ENCODE results near the gene KIAA1217. TPM values are rescaled to one million over a fixed set of nuclear protein-coding genes. Genes with fewer than 3 reads are reported as not detected.

Gene KIAA1217
- total RNA-seq, 1 experiment from 2014 or later: not detected

DNA sequence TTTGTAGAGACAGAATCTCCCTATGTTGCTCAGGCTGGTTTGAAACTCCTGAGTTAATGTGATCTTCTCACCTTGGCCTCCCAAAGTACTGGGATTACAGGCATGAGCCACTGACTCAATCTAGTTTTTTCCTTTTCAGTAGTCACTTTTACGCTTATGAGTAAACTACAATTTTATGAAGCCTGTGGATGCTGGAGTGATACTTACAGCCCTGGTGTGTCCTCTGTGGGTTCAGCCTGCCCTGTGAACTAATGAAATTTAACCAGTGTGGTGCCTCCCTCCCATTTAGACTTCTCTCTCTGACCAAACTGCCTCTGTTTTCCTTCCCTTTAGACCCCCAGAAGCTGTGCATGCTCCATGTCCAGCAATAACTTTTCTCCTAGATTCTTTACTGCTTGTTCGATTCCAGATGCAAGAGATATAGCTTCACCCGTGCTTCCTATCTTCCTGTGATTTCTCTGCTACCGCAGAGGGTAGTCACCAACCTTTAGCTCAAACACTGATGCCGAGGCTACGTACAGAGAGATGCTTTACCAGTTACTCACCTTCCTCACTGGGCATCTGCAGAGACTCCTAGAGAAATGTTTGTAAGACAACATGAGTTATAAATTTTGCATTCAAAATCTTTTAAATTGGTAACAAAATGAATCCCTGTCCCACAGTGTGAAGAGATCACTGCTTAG lies 90.8 kb downstream of the KIAA1217 start:
- no peaks in the 10 kb centered on the region for H3K9me2 ChIP-seq (replicated peaks; ENCODE audit: insufficient read depth, low read length)

GRCh38 chr10:24303522-24304310 lies 94.8 kb downstream of the KIAA1217 start:
- no peaks in the 10 kb centered on the region for H4K20me1 ChIP-seq (ENCODE audit: insufficient read depth, low read depth, low read length)
- H3K79me2 ChIP-seq (ENCODE audit: low read length): no peaks in the 10 kb centered on the region
- no peaks in the 10 kb centered on the region for H3K27me3 ChIP-seq (ENCODE audit: low read length)
- H3K36me3 ChIP-seq (ENCODE audit: insufficient read depth, low read length): no peaks in the 10 kb centered on the region
- H3K9ac ChIP-seq (ENCODE audit: low read length): no peak overlapping the region
- H3K27ac ChIP-seq (ENCODE audit: low read length): no peak overlapping the region
- peaks cover 19% of the 10 kb centered on the region for H3K9me3 ChIP-seq (ENCODE audit: low read length)
- no peak for DNase-seq
- H2AFZ ChIP-seq (ENCODE audit: low read length): no peak overlapping the region
- H3K4me2 ChIP-seq (ENCODE audit: low read depth, low read length, poor library complexity, severe bottlenecking): no peak overlapping the region
- no peak overlapping the region for H3K4me3 ChIP-seq (ENCODE audit: low read length)
- no peaks in the 10 kb centered on the region for H3K4me1 ChIP-seq (ENCODE audit: low read length)
- no peaks in the 10 kb centered on the region for H3K9me2 ChIP-seq (replicated peaks; ENCODE audit: insufficient read depth, low read length)

More for the DNA sequence above, 90.8 kb downstream of the KIAA1217 start:
- Histone ChIP-seq H3K27ac (ENCODE audit: low read length) (no peak overlapping the region), H3K9ac (ENCODE audit: low read length) (no peak overlapping the region), H3K79me2 (ENCODE audit: low read length) (no peaks in the 10 kb centered on the region), H3K4me1 (ENCODE audit: low read length) (no peaks in the 10 kb centered on the region), H4K20me1 (ENCODE audit: insufficient read depth, low read depth, low read length) (no peaks in the 10 kb centered on the region), H3K27me3 (ENCODE audit: low read length) (no peaks in the 10 kb centered on the region), H2AFZ (ENCODE audit: low read length) (no peak overlapping the region), H3K4me2 (ENCODE audit: low read depth, low read length, poor library complexity, severe bottlenecking) (no peak overlapping the region), H3K4me3 (ENCODE audit: low read length) (no peak overlapping the region), H3K36me3 (ENCODE audit: insufficient read depth, low read length) (no peaks in the 10 kb centered on the region), H3K9me3 (ENCODE audit: low read length) (peaks cover 19% of the 10 kb centered on the region)
- DNase-seq: no peak

- Histone ChIP-seq H3K79me2 (ENCODE audit: low read length) (no peaks in the 10 kb centered on the region), H4K20me1 (ENCODE audit: insufficient read depth, low read depth, low read length) (no peaks in the 10 kb centered on the region), H3K9me3 (ENCODE audit: low read length) (peaks cover 19% of the 10 kb centered on the region), H3K4me1 (ENCODE audit: low read length) (no peaks in the 10 kb centered on the region), H3K4me3 (ENCODE audit: low read length) (no peak overlapping the region), H3K4me2 (ENCODE audit: low read depth, low read length, poor library complexity, severe bottlenecking) (no peak overlapping the region), H3K9ac (ENCODE audit: low read length) (no peak overlapping the region), H3K27ac (ENCODE audit: low read length) (no peak overlapping the region), H3K9me2 (replicated peaks; ENCODE audit: insufficient read depth, low read length) (no peaks in the 10 kb centered on the region), H3K36me3 (ENCODE audit: insufficient read depth, low read length) (no peaks in the 10 kb centered on the region), H3K27me3 (ENCODE audit: low read length) (no peaks in the 10 kb centered on the region), H2AFZ (ENCODE audit: low read length) (no peak overlapping the region)
- DNase-seq: no peak
Observed at GRCh38 chr10:24305551-24306506, 96.9 kb downstream of the KIAA1217 start.

- H3K9ac ChIP-seq (ENCODE audit: low read length): no peak overlapping the region
- H4K20me1 ChIP-seq (ENCODE audit: insufficient read depth, low read depth, low read length): no peaks in the 10 kb centered on the region
- no peaks in the 10 kb centered on the region for H3K27me3 ChIP-seq (ENCODE audit: low read length)
- no peak for DNase-seq
- H3K4me3 ChIP-seq (ENCODE audit: low read length): no peak overlapping the region
- no peak overlapping the region for H3K4me2 ChIP-seq (ENCODE audit: low read depth, low read length, poor library complexity, severe bottlenecking)
- no peaks in the 10 kb centered on the region for H3K4me1 ChIP-seq (ENCODE audit: low read length)
- H3K27ac ChIP-seq (ENCODE audit: low read length): no peak overlapping the region
- peaks cover 23% of the 10 kb centered on the region for H3K9me3 ChIP-seq (ENCODE audit: low read length)
- no peaks in the 10 kb centered on the region for H3K36me3 ChIP-seq (ENCODE audit: insufficient read depth, low read length)
- no peak overlapping the region for H2AFZ ChIP-seq (ENCODE audit: low read length)
- no peaks in the 10 kb centered on the region for H3K79me2 ChIP-seq (ENCODE audit: low read length)
- H3K9me2 ChIP-seq (replicated peaks; ENCODE audit: insufficient read depth, low read length): no peaks in the 10 kb centered on the region
Observed at GRCh38 chr10:24306507-24306875, 97.6 kb downstream of the KIAA1217 start.

DNA sequence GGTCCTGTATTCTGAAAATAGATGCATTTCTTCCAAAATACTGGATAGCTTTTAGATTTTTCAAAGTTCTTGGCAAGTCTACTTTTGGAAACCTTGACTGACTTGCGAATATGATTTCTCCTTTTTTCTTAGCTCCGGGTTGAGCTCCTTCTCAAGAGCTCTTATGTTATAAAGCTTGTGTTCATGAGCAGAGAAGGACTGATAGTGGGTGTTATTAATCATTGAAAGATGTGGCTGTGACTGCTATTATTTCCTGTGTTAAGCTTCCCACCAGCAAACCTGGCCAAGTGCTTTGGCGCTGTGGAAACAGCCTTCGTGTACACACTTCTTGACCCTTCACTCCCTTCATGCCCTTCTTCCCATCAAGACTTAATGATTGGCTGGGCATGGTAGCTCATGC lies 98.2 kb downstream of the KIAA1217 start:
- Histone ChIP-seq H3K27ac (ENCODE audit: low read length) (no peak overlapping the region), H3K9me2 (replicated peaks; ENCODE audit: insufficient read depth, low read length) (no peaks in the 10 kb centered on the region), H3K9ac (ENCODE audit: low read length) (no peak overlapping the region), H3K4me2 (ENCODE audit: low read depth, low read length, poor library complexity, severe bottlenecking) (no peak overlapping the region), H3K79me2 (ENCODE audit: low read length) (no peaks in the 10 kb centered on the region), H3K36me3 (ENCODE audit: insufficient read depth, low read length) (no peaks in the 10 kb centered on the region), H3K4me3 (ENCODE audit: low read length) (no peak overlapping the region), H2AFZ (ENCODE audit: low read length) (no peak overlapping the region), H3K4me1 (ENCODE audit: low read length) (no peaks in the 10 kb centered on the region), H4K20me1 (ENCODE audit: insufficient read depth, low read depth, low read length) (no peaks in the 10 kb centered on the region), H3K27me3 (ENCODE audit: low read length) (no peaks in the 10 kb centered on the region), H3K9me3 (ENCODE audit: low read length) (peaks cover 23% of the 10 kb centered on the region)
- DNase-seq: no peak

GRCh38 chr10:24307696-24308485 lies 99.0 kb downstream of the KIAA1217 start:
- Histone ChIP-seq H4K20me1 (ENCODE audit: insufficient read depth, low read depth, low read length) (no peaks in the 10 kb centered on the region), H3K4me2 (ENCODE audit: low read depth, low read length, poor library complexity, severe bottlenecking) (no peak overlapping the region), H3K4me3 (ENCODE audit: low read length) (no peak overlapping the region), H3K9me2 (replicated peaks; ENCODE audit: insufficient read depth, low read length) (no peaks in the 10 kb centered on the region), H3K36me3 (ENCODE audit: insufficient read depth, low read length) (no peaks in the 10 kb centered on the region), H3K79me2 (ENCODE audit: low read length) (no peaks in the 10 kb centered on the region), H3K9me3 (ENCODE audit: low read length) (peaks cover 17% of the 10 kb centered on the region), H2AFZ (ENCODE audit: low read length) (no peak overlapping the region), H3K4me1 (ENCODE audit: low read length) (no peaks in the 10 kb centered on the region), H3K27me3 (ENCODE audit: low read length) (no peaks in the 10 kb centered on the region), H3K9ac (ENCODE audit: low read length) (no peak overlapping the region), H3K27ac (ENCODE audit: low read length) (no peak overlapping the region)
- no peak for DNase-seq

- H3K4me3 ChIP-seq (ENCODE audit: low read length): no peak overlapping the region
- DNase-seq: no peak
- no peak overlapping the region for H3K9ac ChIP-seq (ENCODE audit: low read length)
- H3K9me3 ChIP-seq (ENCODE audit: low read length): peaks cover 10% of the 10 kb centered on the region
- H3K36me3 ChIP-seq (ENCODE audit: insufficient read depth, low read length): no peaks in the 10 kb centered on the region
- no peak overlapping the region for H2AFZ ChIP-seq (ENCODE audit: low read length)
- H3K4me2 ChIP-seq (ENCODE audit: low read depth, low read length, poor library complexity, severe bottlenecking): no peak overlapping the region
- H3K27me3 ChIP-seq (ENCODE audit: low read length): no peaks in the 10 kb centered on the region
- H3K79me2 ChIP-seq (ENCODE audit: low read length): no peaks in the 10 kb centered on the region
- H3K27ac ChIP-seq (ENCODE audit: low read length): no peak overlapping the region
- no peaks in the 10 kb centered on the region for H3K9me2 ChIP-seq (replicated peaks; ENCODE audit: insufficient read depth, low read length)
- H4K20me1 ChIP-seq (ENCODE audit: insufficient read depth, low read depth, low read length): no peaks in the 10 kb centered on the region
- H3K4me1 ChIP-seq (ENCODE audit: low read length): no peaks in the 10 kb centered on the region
Observed at GRCh38 chr10:24310104-24310503, 101.2 kb downstream of the KIAA1217 start.
